ENCODE data around the gene IL2RA. TPM values are rescaled to one million over a fixed set of nuclear protein-coding genes. Genes with fewer than 3 reads are reported as not detected.

Gene IL2RA
- total RNA-seq, 1 experiment from 2014 or later: not detected

GRCh38 chr10:5988336-5988920, 73.7 kb downstream of the IL2RA start:
- H3K27me3 Mint-ChIP-seq (ENCODE audit: low read depth): peaks cover 6% of the 10 kb centered on the region
- peaks cover 19 to 26% of the 10 kb centered on the region in 2 experiments for H3K9me3 Mint-ChIP-seq
- Histone ChIP-seq H4K20me1 (ENCODE audit: control insufficient read depth, insufficient read depth, insufficient read length) (no peaks in the 10 kb centered on the region), H2AK5ac (ENCODE audit: insufficient read length, low read length) (no peak overlapping the region), H3K4me1 (ENCODE audit: insufficient read depth, low read length) (no peaks in the 10 kb centered on the region), H3K14ac (ENCODE audit: insufficient read depth, low read length) (no peak overlapping the region), H2BK120ac (ENCODE audit: low read depth, low read length, poor library complexity, severe bottlenecking) (no peak overlapping the region), H4K91ac (ENCODE audit: insufficient read length, low read depth, low read length) (no peak overlapping the region), H3K79me1 (ENCODE audit: insufficient read depth, low read depth, low read length, poor library complexity, severe bottlenecking) (no peaks in the 10 kb centered on the region), H4K8ac (replicated peaks; ENCODE audit: insufficient read length, low read depth, low read length) (no peak overlapping the region), H3K27me3 (ENCODE audit: insufficient read depth, low read length) (no peaks in the 10 kb centered on the region), H2BK5ac (ENCODE audit: insufficient read length, low read length) (no peak overlapping the region), H3K9ac (ENCODE audit: extremely low read depth, insufficient read length, low read length) (no peak overlapping the region), H3K23ac (ENCODE audit: insufficient read length, low read depth, low read length) (no peak overlapping the region), H2BK15ac (ENCODE audit: low read depth, low read length) (no peak overlapping the region), H3K9me3 (ENCODE audit: control insufficient read depth, low read depth, low read length) (no peaks in the 10 kb centered on the region), H3K79me2 (ENCODE audit: insufficient read depth, low read length) (no peaks in the 10 kb centered on the region), H2BK20ac (ENCODE audit: low read depth, low read length, poor library complexity, severe bottlenecking) (no peak overlapping the region), H3K23me2 (ENCODE audit: insufficient read length, low read depth, low read length, poor library complexity, severe bottlenecking) (no peaks in the 10 kb centered on the region), H4K5ac (ENCODE audit: insufficient read length, low read depth, low read length) (no peak overlapping the region), H3K4ac (ENCODE audit: low read depth, low read length) (no peak overlapping the region), H2AFZ (ENCODE audit: low read length) (no peak overlapping the region), H3T11ph (ENCODE audit: low read length) (no peak overlapping the region), H3K18ac (ENCODE audit: insufficient read length, low read depth, low read length) (no peak overlapping the region), H3K27ac (ENCODE audit: insufficient read length, low read depth, low read length) (no peak overlapping the region), H3K4me2 (ENCODE audit: insufficient read depth, insufficient read length, low read length) (no peak overlapping the region), H2BK12ac (ENCODE audit: insufficient read length, low read depth, low read length) (no peak overlapping the region), H3K56ac (ENCODE audit: insufficient read length, low read depth, low read length) (no peak overlapping the region)
- H3K36me3 Mint-ChIP-seq (ENCODE audit: insufficient read depth in 1 of 3, low read depth in 3 of 3): peaks cover 0 to 14% (median 5%) of the 10 kb centered on the region in 3 experiments; a peak in 4 of 7 replicates
- H3K4me1 Mint-ChIP-seq: no peaks in the 10 kb centered on the region
- no peak overlapping the region for H3K4me3 Mint-ChIP-seq
- no peak overlapping the region for H3K27ac Mint-ChIP-seq
- DNase-seq: no peak
- no peak for TF ChIP-seq CTCF (conservative IDR thresholded peaks at IDR 0.05)
- no CpG with 5 or more reads among the region's 10 CpGs for WGBS (ENCODE audit: extremely low coverage, insufficient read length, low lambda C conversion rate)

Measured in H9 (cell line).